Measurements from ENCODE around the gene ARID1B. TPM values are rescaled to one million over a fixed set of nuclear protein-coding genes. Genes with fewer than 3 reads are reported as not detected.

Gene ARID1B
- total and polyA plus RNA-seq, 4 donors: 49.8 to 90.9 (median 59.0) TPM

DNA sequence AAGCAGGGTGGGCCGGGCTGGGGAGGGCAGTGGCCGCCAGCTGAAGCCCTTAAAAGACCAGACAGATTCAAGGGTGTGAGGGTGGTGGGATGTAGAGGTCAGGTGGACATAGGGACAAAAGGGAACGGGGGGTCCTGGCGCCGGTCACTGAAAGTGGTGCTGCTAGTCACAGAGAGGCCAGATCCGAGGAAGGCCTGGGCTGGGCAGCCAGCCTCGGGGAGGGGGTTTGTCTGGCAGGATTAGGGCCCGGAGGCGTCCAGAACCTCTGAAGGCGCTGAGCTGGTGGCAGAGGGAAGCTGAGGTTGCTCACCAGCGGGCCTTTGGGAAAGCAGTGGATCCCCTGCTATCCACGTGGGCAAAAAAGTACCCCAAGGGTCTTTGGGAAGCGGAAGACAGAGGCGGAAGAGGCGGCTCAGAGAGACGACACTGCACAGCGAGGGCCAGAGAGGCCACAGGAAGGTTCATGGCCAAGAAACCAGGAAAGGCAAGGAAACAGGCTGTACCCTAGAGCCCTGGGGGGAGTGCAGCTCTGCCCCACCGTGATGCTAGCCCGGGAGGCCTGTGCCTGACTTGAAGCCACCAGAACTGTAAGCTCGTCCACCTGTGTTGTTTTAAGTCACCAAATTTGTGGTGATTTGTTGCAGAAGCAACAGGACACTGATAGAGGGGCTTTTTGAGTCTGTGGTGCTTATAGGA is 440.2 kb downstream of the ARID1B start:
- Histone ChIP-seq H3K4me1 (ENCODE audit: control insufficient read depth, insufficient read depth, low read length) (peaks cover 10% of the 10 kb centered on the region), H3K27me3 (ENCODE audit: control insufficient read depth, insufficient read depth, low read length) (no peaks in the 10 kb centered on the region), H3K36me3 (ENCODE audit: control insufficient read depth, insufficient read depth, low read length) (peaks cover 2% of the 10 kb centered on the region), H3K4me3 (ENCODE audit: low read depth, low read length) (no peak overlapping the region), H3K27ac (ENCODE audit: low read depth, low read length) (no peak overlapping the region), H3K9me3 (ENCODE audit: control insufficient read depth, insufficient read depth, low read length) (no peaks in the 10 kb centered on the region)
- 89% methylated on average over 20 of the region's 20 CpGs for WGBS (ENCODE audit: insufficient coverage)
- no peak for DNase-seq (ENCODE audit: low read depth in 4 of 6, low spot score in 6 of 6)

DNA sequence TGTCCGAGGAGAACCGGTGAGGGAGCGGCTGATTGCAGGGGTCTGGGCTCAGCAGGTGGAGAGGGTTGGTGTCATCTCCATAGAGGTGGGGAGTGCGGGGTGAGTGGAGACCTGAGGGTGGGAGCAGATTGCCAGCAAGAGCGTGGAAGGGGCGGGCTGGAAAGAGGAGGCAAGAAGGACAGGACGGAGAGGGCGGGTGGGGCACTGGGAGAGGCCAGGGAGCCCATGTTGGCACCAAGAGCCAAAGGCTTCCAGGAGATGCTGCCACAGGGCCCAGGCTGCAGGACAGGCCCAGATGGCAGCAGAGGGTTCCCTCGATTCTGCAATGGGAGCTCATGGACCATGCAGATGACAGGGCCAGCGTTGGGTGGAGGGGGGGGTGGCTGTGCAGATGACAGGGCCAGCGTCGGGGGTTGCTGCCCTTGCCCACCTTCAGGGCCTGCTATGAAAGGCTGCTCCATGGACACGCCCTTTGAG is 440.8 kb downstream of the ARID1B start:
- DNase-seq (ENCODE audit: low read depth in 4 of 6, low spot score in 6 of 6): no peak
- Histone ChIP-seq H3K36me3 (ENCODE audit: control insufficient read depth, insufficient read depth, low read length) (peaks cover 2% of the 10 kb centered on the region), H3K27me3 (ENCODE audit: control insufficient read depth, insufficient read depth, low read length) (no peaks in the 10 kb centered on the region), H3K27ac (ENCODE audit: low read depth, low read length) (no peak overlapping the region), H3K4me1 (ENCODE audit: control insufficient read depth, insufficient read depth, low read length) (peaks cover 10% of the 10 kb centered on the region), H3K4me3 (ENCODE audit: low read depth, low read length) (no peak overlapping the region), H3K9me3 (ENCODE audit: control insufficient read depth, insufficient read depth, low read length) (no peaks in the 10 kb centered on the region)
- 90% methylated on average over 13 of the region's 13 CpGs for WGBS (ENCODE audit: insufficient coverage)

DNA sequence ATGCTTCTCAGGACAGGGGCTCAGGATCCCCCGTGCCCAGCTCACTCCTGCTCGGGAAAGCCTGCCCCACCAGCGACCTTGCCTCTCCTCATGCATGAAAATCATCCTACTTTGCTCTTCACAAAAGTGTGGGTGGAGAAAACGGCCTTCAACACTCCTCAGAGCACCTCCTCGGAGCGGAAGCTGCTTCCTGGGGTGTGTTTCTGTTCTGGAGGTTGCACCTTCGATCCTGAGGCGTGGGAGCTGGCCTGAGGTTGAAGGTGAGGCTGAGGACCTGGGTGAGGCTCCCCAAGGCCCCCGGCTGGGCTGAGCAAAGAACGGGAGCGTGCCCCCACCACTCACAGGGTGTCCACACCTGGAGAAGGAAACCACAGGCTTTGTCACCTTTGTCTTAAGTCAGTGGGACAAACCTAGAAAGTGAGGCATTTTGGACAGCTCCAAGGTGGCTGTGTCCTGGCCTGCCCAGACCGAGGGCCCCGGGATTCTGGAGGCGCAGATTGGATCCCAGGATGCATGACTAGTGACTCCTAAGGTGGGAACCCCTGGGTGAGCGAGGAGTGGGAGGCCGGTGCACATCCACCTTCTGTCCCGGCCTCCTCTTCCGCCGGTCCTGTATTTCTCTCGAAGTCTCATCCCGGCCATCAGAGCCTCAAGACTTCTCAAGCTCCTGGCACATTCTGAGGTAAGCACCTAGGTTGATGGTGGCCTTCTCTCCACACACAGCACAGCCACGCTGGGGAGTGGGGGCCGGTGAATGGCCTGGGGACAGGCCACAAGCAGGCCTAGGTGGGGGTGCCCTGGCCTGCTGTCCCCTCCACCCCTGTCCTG is 441.4 kb downstream of the ARID1B start:
- no peak for DNase-seq (ENCODE audit: low read depth in 4 of 6, low spot score in 6 of 6)
- Histone ChIP-seq H3K36me3 (ENCODE audit: control insufficient read depth, insufficient read depth, low read length) (peaks cover 2% of the 10 kb centered on the region), H3K27me3 (ENCODE audit: control insufficient read depth, insufficient read depth, low read length) (no peaks in the 10 kb centered on the region), H3K27ac (ENCODE audit: low read depth, low read length) (no peak overlapping the region), H3K9me3 (ENCODE audit: control insufficient read depth, insufficient read depth, low read length) (no peaks in the 10 kb centered on the region), H3K4me1 (ENCODE audit: control insufficient read depth, insufficient read depth, low read length) (peaks cover 10% of the 10 kb centered on the region), H3K4me3 (ENCODE audit: low read depth, low read length) (no peak overlapping the region)
- WGBS (ENCODE audit: insufficient coverage): 86% methylated on average over 12 of the region's 23 CpGs

DNA sequence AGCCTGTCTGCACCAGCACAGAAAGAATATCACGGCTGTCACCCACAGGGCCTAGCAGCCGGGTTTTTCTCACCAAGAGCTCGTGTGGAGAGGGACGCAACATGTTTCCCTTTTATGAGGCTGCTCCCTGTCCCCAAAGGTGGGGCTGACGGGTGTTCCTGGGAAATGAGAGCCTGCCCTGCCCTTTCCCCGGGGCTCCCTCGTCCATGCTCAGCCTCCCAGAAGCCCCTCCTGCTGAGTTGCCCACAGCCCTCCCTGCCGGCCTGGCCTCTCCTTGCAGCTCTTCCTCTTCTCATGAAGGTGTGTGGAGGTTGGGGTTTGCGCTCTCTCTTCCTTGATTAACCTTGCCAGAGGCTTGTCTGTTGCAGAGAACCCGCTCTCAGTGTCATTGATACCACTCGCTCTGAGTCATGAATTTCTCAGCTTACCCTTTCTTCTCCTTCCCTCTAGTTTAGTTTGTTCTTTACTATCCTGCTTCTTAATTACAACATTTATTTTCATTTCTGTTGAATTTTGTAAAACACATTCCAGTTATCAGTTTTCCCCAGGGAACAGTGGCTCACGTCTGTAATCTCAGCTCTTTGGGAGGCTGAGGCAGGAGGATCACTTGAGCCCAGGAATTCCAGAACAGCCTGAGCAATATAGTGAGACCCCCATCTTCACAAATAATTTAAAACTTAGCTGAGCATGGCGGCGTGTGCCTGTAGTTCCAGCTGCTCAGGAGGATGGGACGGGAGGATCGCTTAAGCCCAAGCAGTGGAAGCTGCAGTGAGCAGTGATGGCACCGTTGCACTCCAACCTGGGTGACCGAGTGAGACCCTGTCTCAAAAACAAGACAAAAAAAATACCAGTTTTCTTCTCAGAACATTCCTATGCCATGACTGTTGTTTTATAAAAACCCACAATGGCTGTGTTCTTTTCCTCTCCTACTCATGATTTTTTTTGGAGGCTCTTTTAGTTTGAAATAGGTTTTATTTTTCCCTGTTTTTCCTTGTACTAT is 442.3 kb downstream of the ARID1B start:
- no peaks in the 10 kb centered on the region for H3K27me3 ChIP-seq (ENCODE audit: control insufficient read depth, insufficient read depth, low read length)
- H3K4me3 ChIP-seq (ENCODE audit: low read depth, low read length): no peak overlapping the region
- peaks cover 10% of the 10 kb centered on the region for H3K4me1 ChIP-seq (ENCODE audit: control insufficient read depth, insufficient read depth, low read length)
- peaks cover 2% of the 10 kb centered on the region for H3K36me3 ChIP-seq (ENCODE audit: control insufficient read depth, insufficient read depth, low read length)
- no peaks in the 10 kb centered on the region for H3K9me3 ChIP-seq (ENCODE audit: control insufficient read depth, insufficient read depth, low read length)
- DNase-seq (ENCODE audit: low read depth in 4 of 6, low spot score in 6 of 6): no peak
- 88% methylated on average over 9 of the region's 18 CpGs for WGBS (ENCODE audit: insufficient coverage)
- no peak overlapping the region for H3K27ac ChIP-seq (ENCODE audit: low read depth, low read length)

DNA sequence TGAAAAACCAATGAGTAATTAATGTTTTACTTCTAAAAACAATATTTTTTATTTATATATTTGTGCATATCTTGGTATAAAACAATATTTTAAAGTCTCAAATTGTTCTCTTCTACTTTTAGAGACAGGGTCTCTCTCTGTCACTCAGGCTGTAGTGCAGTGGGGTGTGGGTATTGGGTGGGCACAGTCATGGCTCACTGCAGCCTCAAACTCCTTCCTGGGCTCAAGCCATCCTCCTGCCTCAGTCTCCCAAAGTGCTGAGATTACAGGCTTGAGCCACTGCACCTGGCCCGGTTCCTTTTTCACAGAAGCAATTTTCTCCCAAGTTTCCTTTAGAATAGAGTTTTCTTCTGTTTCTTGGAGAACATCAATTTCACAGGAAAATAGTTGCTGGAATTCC is 443.3 kb downstream of the ARID1B start:
- H3K27ac ChIP-seq (ENCODE audit: low read depth, low read length): no peak overlapping the region
- H3K36me3 ChIP-seq (ENCODE audit: control insufficient read depth, insufficient read depth, low read length): peaks cover 2% of the 10 kb centered on the region
- no peak for DNase-seq (ENCODE audit: low read depth in 4 of 6, low spot score in 6 of 6)
- no peaks in the 10 kb centered on the region for H3K9me3 ChIP-seq (ENCODE audit: control insufficient read depth, insufficient read depth, low read length)
- WGBS (ENCODE audit: insufficient coverage): no CpG with 5 or more reads among the region's 1 CpG
- H3K27me3 ChIP-seq (ENCODE audit: control insufficient read depth, insufficient read depth, low read length): no peaks in the 10 kb centered on the region
- peaks cover 16% of the 10 kb centered on the region for H3K4me1 ChIP-seq (ENCODE audit: control insufficient read depth, insufficient read depth, low read length)
- H3K4me3 ChIP-seq (ENCODE audit: low read depth, low read length): no peak overlapping the region

DNA sequence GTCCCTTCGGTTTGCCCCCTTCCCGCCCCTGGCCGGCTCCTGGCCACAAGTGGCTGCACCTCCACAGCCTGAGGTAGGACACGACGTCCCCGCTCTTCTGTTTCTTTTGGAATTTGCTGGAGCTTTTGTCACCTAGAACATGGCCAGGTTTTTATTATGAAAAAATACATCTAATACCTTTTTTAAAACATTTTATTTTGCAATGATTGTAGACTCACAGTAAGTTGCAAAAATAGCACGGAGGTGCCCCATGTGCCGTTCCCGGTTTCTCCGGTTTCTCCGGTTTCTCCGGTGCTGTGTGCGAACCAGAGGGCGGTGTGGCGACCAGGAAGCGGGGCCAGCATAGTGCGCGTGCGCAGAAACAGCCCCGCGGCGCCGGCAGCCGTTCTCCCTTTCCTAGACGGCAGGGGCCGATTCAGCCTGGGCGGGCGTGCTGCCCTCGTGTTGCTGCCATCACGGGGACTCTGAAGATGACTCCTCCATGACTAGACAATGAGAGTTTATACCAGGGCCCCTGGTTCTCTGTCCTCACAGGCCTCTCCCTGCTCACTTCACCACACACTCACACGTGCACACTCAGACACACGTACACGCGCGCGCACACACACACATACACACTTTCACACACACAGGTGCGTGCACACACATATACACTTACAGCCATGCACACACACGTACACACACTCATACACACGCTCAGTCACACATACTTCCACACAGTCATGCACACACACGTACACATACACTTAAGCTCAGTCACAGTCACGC is 444.1 kb downstream of the ARID1B start:
- Histone ChIP-seq H3K36me3 (ENCODE audit: control insufficient read depth, insufficient read depth, low read length) (peaks cover 2% of the 10 kb centered on the region), H3K9me3 (ENCODE audit: control insufficient read depth, insufficient read depth, low read length) (no peaks in the 10 kb centered on the region), H3K27ac (ENCODE audit: low read depth, low read length) (no peak overlapping the region), H3K4me3 (ENCODE audit: low read depth, low read length) (peak overlapping the region; percentile 29), H3K4me1 (ENCODE audit: control insufficient read depth, insufficient read depth, low read length) (peaks cover 16% of the 10 kb centered on the region), H3K27me3 (ENCODE audit: control insufficient read depth, insufficient read depth, low read length) (no peaks in the 10 kb centered on the region)
- 27% methylated on average over 38 of the region's 41 CpGs for WGBS (ENCODE audit: insufficient coverage)
- peak in 3 of 6 donors; percentile 46 to 87 (median 82) for DNase-seq (ENCODE audit: low read depth in 4 of 6, low spot score in 6 of 6)

DNA sequence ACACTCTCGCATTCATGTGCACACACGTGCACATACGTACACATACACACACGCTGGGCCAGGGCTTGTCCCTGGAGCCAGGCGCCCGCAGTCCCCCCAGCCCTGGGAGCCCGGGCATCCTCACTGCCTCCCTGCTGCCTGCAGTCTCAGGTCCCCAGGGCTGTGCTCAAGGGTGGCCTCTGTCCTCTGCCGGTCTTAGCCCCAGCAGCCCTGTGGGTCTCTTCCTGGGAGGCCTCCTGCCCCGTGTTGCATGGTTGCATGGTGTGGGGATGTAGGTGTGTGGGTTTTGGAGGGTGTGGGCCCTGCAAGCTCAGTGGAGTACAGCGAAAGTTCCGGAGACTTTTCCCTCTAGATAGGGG is 444.6 kb downstream of the ARID1B start:
- Histone ChIP-seq H3K4me3 (ENCODE audit: low read depth, low read length) (no peak overlapping the region), H3K4me1 (ENCODE audit: control insufficient read depth, insufficient read depth, low read length) (peaks cover 16% of the 10 kb centered on the region), H3K36me3 (ENCODE audit: control insufficient read depth, insufficient read depth, low read length) (peaks cover 2% of the 10 kb centered on the region), H3K27ac (ENCODE audit: low read depth, low read length) (no peak overlapping the region), H3K9me3 (ENCODE audit: control insufficient read depth, insufficient read depth, low read length) (no peaks in the 10 kb centered on the region), H3K27me3 (ENCODE audit: control insufficient read depth, insufficient read depth, low read length) (no peaks in the 10 kb centered on the region)
- 88% methylated on average over 11 of the region's 11 CpGs for WGBS (ENCODE audit: insufficient coverage)
- DNase-seq (ENCODE audit: low read depth in 4 of 6, low spot score in 6 of 6): no peak

DNA sequence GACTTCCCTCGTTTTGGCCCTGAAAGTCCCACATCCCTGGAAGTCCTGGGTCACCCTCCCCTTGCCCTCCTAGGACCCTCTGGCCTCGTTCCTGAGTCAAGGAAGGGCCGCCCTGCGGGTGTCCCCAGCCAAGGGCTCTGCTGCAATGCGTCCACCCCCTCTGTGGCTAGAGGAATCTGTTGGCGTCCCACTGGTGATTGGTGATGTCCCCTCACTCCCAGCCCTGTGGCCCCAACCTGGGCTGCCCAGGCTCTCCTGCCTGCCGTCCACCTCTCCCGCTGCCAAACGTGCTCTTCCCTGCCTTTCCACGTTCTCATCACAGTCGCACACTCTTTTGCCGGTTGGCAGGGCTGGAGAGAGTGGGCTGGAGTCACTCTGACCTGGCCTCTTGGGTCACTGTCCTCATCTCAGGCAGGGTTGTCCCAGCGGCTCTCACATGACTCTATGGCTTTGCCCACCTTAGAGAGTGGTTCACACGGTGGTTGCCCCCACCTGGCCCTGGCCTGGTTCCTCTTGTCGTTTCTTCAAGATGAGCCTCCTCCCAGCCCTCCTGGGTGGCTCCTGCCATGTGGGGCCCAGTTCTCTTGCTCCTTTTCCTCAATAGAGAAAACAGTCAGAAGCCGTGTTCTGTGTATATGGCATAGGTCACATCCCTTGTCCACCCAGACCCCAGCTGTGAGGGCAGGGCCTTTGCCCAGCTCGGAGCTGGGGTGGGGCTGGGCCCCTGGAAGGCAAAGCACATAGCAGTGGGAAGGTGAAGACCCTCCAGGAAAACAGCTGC is 445.2 kb downstream of the ARID1B start:
- 82% methylated on average over 16 of the region's 17 CpGs for WGBS (ENCODE audit: insufficient coverage)
- peaks cover 16% of the 10 kb centered on the region for H3K4me1 ChIP-seq (ENCODE audit: control insufficient read depth, insufficient read depth, low read length)
- peaks cover 2% of the 10 kb centered on the region for H3K36me3 ChIP-seq (ENCODE audit: control insufficient read depth, insufficient read depth, low read length)

More for the DNA sequence above, 445.2 kb downstream of the ARID1B start:
- Histone ChIP-seq H3K4me3 (ENCODE audit: low read depth, low read length) (no peak overlapping the region), H3K27ac (ENCODE audit: low read depth, low read length) (no peak overlapping the region), H3K27me3 (ENCODE audit: control insufficient read depth, insufficient read depth, low read length) (no peaks in the 10 kb centered on the region), H3K9me3 (ENCODE audit: control insufficient read depth, insufficient read depth, low read length) (no peaks in the 10 kb centered on the region)
- DNase-seq (ENCODE audit: low read depth in 4 of 6, low spot score in 6 of 6): no peak
